ENCODE data around the gene HOXD11.

- TF ChIP-seq MAX (CRISPR knock-in tag; IDR thresholded peaks at IDR 0.05) = no peak
- no peak for TF ChIP-seq TCF7L2 (IDR thresholded peaks at IDR 0.05; ENCODE audit: low read depth, low read length)
- TF ChIP-seq CBFB (CRISPR knock-in tag; IDR thresholded peaks at IDR 0.05) = no peak
- no peak for TF ChIP-seq JUND (IDR thresholded peaks at IDR 0.05; ENCODE audit: borderline replicate concordance, low read depth, low read length)
- no peak for TF ChIP-seq JUND (tag; IDR thresholded peaks at IDR 0.05; ENCODE audit: borderline replicate concordance, low read depth, low read length)
- TF ChIP-seq, protein P1, sequence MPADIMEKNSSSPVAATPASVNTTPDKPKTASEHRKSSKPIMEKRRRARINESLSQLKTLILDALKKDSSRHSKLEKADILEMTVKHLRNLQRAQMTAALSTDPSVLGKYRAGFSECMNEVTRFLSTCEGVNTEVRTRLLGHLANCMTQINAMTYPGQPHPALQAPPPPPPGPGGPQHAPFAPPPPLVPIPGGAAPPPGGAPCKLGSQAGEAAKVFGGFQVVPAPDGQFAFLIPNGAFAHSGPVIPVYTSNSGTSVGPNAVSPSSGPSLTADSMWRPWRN (IDR thresholded peaks at IDR 0.05; ENCODE audit: low read depth) = no peak
- no peak for TF ChIP-seq ZNF785 (CRISPR knock-in tag; IDR thresholded peaks at IDR 0.05)
- TF ChIP-seq, protein P2, sequence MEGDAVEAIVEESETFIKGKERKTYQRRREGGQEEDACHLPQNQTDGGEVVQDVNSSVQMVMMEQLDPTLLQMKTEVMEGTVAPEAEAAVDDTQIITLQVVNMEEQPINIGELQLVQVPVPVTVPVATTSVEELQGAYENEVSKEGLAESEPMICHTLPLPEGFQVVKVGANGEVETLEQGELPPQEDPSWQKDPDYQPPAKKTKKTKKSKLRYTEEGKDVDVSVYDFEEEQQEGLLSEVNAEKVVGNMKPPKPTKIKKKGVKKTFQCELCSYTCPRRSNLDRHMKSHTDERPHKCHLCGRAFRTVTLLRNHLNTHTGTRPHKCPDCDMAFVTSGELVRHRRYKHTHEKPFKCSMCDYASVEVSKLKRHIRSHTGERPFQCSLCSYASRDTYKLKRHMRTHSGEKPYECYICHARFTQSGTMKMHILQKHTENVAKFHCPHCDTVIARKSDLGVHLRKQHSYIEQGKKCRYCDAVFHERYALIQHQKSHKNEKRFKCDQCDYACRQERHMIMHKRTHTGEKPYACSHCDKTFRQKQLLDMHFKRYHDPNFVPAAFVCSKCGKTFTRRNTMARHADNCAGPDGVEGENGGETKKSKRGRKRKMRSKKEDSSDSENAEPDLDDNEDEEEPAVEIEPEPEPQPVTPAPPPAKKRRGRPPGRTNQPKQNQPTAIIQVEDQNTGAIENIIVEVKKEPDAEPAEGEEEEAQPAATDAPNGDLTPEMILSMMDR (IDR thresholded peaks at IDR 0.05 in 2 of 3, conservative IDR thresholded peaks at IDR 0.05 in 1 of 3; ENCODE audit: insufficient read depth in 2 of 3, low read depth in 1 of 3, low read length in 3 of 3) = no peak
Observed at GRCh38 chr2:176136374-176137251, 29.5 kb downstream of the HOXD11 start.

All from K562 (cell line).